ENCODE data around the gene POLR3H.
"Not testable (repeated sequence)": the region's sequence is repeated elsewhere in the genome, so short reads cannot be mapped to it uniquely, and the experiment has no call there.

Gene POLR3H

DNA sequence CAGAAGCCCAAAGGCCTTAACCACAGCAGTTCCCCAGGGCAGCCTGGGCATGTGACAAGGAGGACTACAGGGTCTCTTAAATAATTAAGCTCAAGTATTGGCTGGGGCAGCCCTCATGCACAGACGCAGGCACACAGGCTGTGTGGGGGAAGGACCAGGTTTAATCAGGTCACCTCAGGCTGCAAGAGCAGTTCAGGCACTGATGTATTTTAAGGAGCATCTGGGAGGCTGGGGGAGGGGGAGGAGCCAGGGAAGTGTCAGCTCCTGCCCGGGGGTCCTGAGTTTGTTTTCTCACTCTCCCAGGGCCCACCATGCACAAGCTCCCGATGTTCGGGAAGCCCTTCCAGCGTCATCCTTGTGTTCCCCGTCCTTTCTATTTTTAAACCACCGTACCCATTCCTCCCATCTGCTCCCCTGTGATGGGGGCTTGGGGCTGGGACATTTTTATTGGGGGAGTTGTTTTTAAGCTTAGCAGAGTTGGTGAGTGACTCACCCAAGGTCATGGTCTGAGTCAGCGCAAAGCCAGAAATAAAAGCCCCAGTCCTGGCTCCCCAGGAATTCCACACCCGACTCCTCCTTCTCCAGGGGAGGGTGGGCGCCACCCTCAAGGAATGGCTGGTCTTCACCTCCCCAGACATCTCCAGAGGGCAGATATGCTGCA, 18.9 kb upstream of the POLR3H start:
- no peak for DNase-seq

DNA sequence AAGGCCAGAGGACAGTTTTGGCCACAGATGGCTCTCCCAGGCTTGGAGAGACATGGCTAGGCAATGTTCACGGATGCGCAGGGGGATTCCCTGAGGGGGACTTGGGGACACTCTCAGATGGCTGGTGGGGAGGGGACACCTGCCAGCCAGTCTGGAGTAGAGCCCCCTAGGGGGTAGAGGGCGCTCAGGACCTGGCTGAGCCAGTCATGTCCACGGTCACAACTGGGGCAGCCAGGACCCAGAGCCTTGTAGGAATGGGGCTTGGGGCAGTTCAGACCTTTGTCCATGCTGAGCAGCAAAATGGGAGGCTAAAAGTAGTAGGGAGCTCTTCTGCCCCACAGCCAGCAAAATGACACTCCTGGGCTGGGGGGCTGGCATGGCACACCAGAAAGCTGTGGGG, 18.2 kb upstream of the POLR3H start:
- DNase-seq = no peak

DNA sequence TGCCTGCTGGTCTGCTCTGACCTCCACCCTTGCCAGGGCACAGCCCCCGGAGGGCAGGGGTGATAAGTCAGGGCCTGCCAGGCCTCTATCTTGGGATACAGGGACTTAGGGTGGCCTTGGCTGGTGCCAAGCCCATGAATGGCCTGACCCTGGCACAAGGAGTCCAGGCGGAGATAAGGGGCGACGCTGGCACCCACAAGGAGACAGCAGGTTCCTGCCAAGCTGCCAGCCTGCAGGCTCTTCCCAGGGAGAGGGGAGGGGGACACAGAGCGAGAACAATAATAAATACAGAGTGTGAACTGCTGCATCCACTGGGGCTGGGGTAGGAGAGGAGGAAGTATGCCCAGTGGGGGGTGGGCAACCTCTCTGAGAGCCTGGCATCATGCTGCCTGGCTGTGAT, 17.5 kb upstream of the POLR3H start:
- DNase-seq = no peak

DNA sequence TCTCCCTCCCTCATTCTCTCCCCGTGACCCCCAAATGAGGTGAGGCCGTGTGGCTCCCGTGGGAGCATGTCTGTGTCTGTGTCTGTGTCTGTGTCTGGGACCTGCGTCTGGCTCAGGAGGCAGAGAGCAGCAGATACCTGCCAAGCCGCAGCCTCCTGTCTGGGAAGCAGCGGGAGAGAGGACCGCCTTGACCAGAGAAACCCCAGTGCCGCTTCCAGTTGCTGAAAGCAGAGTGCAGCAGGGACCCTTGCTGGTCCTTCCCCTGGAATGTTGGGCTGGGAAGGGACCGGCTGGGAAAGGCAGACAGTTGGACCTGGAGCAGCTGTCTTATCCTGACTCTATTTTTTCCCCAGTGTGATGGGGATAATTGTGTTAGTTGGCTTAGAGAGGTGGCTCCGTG, 17.1 kb upstream of the POLR3H start:
- no peak for DNase-seq

DNA sequence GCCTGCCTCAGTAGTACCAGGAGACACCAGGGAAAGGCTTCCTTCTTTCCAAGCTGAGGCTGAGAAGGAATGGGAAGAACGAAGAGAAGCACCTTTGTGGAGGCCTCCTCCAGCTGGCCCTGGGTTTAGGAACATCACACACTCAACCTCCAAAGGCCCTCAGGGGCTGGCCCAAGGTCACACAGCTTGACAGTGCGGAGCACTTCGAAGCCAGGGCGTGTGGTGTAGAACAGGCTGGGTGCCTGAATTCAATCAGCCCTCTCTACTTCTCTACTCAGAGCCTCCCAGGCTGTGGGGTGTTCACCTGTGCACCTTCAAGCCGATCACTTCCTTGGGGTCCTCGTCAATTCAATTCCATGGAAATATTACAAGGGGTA, 15.8 kb upstream of the POLR3H start:
- no peak for DNase-seq

DNA sequence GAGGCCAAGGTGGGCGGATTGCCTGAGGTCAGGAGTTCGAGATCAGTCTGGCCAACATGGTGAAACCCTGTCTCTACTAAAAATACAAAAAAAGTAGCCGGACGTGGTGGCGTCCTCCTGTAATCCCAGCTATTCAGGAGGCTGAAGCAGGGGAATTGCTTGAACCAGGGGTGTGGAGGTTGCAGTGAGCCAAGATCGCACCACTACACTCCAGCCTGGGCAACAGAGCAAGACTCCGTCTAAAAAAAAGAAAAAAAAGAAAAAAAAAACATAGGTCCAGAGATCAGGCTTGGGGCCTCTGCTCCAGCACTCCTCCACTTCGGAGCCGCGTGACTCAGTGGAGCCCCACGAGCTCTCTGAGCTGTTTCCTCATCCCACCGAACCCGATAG, 14.0 kb upstream of the POLR3H start:
- not testable (repeated sequence) for DNase-seq

DNA sequence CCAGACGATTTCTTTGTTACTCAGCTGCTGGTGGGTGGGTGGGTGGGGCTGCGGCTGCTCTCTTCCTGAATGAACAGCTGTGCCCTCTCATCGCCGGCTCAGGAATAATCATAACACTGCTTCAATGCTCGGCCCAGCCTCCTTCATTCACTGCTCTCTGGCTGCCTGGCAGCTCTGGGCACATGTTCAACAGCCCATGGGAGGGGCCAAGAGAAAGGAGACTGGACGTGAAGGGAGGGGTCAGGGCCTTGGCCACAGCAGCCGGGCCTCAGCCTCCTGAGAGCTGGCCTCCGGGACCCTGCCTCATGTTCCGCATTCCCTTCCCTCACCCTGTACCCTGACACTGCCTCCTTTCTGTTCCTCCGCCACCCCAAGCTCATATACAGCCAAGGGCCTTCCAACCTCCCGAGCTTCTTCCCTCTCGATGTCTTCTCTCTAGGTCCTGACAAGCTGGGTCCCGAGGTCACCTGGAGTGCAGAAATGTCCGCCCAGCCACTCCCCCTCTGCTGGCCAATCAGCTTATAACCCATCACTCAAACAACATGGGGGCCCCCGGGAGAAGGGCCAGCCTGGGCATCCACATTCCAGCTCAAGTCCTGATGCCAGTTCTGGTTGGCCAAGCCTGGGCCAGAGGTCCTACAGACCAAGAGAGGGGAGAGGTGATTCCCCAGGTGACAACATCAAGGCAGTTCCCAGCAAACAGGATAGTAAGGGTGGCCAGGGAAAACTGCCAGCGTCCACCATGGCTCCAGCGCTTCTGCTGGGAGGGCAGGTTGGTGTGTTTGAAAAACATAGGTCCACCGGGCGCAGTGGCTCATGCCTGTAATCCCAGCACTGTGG, 13.4 kb upstream of the POLR3H start:
- no peak for DNase-seq

DNA sequence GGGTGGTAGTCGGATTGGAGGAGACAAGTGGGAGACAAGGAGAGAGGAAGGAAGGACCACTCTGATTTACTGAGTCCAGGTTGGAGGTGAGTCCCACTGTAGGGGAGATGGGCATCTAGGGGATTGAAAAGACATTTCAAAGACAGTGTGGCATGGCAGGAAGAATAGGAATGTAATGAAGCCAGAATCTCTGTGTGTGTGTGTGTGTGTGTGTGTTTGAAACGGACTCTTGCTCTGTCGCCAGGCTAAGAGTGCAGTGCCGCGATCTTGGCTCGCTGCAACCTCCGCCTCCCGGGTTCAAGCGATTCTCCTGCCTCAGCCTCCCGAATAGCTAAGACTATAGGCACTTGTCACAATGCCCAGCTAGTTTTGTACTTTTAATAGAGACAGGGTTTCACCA, 12.3 kb upstream of the POLR3H start:
- no peak for DNase-seq

DNA sequence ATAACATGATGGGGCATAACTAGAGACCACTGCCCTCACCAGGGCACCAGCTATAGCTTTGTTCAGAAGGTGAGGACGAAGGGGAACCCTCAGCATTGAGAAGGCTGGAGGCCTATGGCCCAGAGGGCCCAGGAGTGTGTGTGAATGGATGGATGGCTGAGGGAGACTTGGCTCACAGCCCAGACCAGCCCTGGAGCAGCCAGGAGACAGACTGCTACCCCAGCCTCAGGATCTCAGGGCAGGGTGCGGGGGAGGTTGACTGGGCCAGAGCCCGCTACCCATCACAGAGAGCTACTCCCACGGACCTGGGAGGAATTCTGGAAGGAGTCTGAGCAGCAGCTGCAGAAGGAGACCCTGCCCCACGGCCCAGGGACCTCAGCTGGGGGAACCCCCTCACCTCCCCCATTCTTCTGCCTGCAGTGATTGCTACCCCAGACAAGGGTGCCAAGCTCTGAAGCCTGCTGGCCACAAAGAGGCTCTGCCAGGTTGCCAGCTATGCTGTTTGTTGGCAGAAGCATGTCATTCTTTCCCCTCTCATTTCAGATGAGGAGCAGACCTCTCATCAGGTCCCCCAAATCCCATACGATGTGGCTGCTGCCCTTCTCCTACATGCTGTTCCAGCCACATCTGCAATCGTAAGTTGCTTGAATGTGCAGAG, 11.2 kb upstream of the POLR3H start:
- DNase-seq = no peak

DNA sequence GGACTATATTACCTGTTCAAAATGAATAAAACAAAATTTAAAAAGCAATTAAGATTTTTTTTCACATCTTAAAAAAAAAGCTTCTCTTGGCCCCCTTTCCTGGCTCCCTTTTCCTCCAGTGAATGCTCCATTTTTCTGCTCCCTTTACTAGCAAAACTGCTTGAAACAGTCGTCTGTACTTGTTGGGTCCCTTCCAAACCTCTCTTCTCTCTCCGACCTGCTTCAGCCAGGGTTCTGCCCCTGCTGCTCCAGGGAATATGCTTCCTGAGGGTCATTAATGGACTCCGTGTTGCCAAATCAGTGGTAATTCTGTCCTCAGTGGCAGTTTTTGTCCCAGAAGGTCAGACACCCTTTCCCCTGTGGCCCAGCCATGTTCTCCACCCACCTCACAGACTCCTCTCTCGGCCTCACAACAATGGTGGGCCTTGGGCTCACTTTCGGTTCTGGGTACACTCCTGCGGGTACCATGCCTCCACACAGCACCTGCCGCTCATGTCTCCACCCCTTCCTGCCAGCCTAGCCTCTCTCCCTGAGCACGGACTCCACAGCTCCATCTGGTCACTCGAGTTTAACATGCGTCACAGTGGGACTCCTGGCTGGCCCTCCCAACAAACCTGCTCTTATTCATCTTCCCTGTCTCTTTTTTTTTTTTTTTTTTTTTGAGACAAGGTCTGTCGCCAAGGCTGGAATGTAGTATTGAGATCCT, 7.8 kb upstream of the POLR3H start:
- no peak for DNase-seq

DNA sequence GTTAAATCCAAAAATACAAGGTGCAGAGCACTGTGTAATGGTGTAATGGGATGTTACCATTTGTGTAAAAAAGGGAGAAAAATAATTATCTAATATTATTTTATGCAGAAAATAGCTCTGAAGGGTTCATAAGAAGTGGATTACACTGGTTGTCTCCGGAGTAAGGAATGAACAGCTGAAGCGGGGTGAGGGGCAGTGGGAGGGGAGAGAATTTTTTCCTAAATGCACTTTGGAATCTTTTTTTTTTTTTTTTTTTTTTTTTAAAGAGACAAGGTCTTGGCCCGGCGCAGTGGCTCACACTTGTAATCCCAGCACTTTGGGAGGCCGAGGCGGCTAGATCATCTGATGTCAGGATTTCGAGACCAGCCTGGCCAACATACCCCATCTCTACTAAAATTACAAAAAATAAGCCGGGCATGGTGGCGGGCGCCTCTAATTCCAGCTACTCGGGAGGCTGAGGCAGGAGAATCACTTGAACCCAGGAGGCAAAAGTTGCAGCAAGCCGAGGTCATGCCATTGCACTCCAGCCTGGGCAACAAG, 6.8 kb upstream of the POLR3H start:
- DNase-seq = no peak

DNA sequence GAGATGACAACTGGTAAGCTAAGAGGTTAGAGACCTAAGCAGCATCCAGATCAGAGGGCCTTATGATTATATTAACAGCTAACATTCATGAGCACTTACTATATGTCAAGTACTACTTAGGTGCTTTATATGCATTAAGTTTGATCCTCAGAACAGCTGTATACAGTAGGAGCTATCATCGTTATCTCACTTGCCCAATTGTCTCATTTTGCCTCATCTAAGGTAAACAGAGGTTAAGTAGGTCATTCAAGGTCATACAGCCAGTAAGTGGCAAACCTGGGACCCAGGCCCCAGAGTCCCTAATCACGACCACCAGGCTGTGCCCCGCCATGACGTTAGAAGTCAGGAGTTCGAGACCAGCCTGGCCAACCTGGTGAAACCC, 4.6 kb upstream of the POLR3H start:
- DNase-seq = no peak

DNA sequence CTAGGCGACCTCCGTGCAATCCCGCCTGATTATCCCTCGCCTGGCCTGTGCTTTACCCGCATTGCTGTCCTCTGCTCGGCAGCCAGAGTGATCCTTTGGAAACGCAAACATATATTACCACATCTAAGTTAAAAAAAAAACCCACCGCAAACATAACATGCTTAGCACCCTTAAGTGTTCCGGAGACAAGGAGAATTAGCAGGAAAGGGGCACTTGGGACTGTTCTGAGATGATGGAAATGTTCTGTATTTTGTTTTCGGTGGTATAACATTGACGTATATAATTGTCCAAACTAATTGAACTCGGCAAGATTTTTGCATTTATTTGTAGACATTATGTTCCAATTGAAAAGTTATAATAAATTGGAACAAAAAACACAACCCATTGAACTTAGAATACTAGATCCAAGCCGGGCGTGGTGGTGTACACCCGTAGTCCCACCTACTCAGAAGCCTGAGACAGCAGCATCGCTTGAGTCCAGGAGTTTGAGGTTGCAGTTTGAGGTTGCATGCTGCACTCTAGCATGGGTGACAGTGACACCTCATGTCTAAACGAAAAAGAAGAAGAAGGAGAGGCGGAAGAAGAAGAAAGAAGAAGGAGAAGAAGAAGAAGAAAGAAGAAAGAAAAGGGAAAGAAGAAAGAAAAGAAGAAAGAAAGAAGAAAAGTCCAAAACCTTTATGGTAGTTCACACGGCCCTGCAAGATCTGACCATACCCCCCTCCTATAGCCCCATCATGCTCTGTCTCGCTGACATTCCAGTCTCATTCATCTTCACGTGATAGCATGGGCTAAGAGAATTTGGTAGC, 604 bp upstream of the POLR3H start:
- DNase-seq = no peak

DNA sequence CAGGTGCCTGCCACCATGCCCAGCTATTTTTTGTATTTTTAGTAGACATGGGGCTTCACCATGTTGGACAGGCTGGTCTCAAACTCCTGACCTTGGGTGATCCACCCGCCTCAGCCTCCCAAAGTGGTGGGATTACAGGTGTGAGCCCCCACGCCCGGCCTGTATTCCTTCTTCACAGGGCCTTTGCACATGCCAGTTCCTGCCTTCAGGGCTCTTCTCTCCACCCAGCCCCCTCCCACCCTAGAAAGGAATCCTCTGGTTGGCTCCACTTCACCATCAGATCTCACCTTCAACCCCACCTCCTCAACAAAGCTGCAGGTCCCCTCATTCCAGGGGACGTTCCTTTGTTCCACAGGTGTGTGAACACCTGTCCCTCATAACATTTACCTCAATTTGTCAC, 2.0 kb downstream of the POLR3H start:
- no peak for DNase-seq

DNA sequence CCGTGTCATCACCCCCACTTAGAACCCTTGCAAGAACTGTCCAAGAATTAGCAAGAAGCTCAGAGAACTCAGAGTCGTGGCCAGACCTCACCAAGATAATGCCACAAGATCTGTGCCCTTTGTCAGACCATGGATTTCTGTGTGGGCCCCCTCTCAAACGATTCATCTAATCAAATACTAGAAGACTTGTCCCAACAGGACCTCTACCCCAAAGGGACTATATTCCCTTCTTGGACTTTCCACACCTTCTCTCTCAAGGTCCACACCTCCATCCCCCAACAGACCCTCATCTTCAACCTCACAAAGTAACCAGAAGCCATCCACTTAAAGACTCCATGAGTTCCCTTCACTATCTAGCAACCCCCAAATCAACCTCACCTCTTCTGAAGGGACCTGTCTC, 2.8 kb downstream of the POLR3H start:
- no peak for DNase-seq

DNA sequence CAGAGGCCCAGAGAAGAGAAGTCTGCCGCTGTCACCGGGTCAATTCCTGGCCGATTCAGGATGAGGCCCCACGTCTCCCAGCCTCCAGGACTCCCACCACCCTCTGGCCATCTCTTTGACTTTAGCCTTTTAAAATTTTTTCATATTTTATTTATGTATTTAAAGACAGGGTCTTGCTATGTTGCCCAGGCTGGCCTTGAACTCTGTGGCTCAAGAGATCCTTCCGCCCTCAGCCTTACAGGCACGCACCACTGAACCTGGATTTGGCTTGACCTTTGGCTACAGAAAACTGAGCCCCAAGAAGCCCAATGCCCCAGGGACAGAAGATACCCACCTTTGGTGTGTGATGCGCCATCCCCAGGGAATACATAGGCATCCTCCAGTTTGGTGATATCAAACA, 3.9 kb downstream of the POLR3H start:
- no peak for DNase-seq

DNA sequence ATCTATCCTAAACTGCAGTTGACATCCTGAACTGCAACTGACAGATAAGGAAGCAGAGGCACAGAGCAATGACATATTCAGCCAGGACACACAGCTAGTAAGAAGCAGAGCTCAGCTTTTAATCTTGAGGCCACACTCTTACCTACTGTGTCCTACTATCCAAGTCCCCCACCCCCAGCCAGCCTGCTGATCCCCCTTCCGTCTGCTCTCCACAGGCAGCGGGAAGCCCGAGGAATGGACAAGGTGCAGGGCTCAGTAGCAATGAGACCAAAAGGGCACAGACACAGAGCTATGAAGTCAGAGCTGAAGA, 4.3 kb downstream of the POLR3H start:
- DNase-seq = no peak

DNA sequence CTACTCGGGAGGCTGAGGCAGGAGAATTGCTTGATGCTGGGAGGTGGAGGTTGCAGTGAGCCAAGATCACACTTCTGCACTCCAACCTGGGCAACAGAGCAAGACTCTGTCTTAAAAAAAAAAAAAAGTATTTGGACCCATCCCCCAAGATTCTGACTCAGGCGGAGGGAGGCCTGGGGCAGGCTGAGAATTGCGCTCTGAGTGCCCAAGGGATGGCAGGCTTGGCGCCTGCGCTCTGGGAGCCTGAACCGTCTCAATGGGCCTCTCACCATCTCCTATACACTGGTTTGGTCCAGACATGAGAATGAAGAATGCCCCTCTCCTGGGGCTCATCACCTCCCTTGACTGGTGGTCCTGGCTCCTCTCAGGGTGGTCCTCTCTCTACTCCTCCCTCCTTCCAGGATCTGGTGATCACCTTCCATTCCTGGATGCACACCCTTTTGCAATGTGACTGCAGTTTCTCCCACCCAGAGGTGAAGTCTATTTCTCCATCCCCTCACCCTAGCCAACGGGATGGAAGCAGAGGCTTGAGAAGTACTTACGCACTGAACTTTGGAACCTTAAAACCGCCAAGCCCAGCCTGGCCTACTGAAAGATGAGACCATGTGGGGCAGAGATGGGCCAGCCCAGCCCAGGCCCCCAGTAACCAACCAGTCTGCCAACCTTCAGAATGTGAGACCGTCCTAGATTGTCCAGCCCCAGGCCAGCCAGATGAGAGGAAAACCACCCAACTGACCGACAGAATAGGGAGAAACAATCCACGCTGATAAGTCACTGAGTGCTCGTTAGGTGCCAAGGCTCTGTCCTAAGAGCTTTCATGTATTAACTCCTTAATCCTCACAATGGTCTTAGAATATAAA, 4.9 kb downstream of the POLR3H start:
- DNase-seq = no peak

DNA sequence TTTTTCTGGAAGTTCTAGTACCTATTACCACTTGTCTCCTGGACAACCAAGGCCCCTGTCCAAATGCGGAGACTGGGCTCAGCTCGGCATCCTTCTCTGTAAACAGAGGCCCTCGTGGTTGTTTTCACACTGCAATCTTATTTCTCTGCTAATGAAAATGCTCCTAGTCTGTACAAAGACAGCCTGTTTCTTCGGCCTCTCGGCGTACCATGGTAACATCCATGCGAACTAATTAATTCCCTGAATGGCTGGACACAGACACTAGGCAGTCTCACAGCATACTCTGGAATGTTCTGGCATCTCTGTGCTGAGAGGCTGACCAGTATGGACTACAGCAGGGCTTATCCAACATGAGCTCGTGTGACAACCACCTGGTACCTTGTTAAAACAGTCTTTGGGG, 5.7 kb downstream of the POLR3H start:
- no peak for DNase-seq

DNA sequence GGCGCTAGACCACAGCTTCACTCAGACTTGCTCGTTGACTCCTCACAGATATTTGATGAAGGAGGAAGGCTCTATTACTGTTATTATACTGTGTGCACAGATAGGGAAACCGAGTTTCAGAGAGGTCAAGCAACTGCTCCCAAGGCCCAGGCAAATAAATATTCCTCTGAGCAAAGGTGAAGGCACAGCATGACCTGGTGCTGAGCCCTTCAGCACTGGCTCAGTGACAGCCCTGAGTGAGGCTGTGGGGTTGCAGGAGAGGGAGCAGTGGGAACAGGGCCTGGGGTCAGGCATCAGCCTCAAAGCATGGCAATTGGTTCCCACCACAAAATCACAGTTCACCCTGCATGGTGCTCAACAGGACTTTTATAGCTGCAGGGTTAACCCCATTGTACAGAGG, 7.1 kb downstream of the POLR3H start:
- DNase-seq = no peak

DNA sequence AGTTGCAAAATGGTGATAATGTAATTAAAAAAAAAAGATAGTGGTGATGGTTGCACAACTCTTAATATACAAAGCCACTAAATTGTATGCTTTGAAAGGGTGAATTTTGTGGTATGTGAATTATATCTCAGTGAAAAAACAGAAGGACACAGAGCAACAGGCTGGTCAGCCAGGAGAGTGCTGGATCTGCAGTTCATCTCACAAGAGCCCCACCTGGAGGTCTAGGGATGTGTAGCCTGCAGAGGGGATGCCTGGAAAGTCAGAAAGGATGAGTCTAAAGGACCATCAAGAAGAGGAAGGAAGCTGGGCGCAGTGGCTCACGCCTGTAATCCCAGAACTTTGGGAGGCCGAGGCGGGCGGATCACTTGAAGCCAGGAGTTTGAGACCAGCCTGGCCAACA, 9.0 kb downstream of the POLR3H start:
- DNase-seq = no peak

DNA sequence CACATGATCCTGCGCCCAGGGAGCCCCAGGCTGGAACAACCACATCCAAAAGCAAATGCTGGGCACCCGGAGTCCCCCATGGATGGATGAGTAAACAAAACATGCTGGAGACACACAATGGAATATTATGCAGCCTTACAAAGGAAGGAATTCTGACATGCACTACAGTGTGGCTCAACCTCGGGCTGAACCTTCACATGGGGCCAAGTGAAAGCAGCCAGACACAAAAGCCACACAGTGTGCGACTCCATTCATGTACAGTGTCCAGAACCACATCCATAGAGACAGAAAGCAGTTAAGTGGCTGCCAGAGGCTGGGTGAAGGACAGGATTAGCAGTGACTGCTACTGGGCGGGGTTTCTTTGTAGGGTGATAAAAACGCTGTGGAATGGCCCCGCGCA, 10.1 kb downstream of the POLR3H start:
- DNase-seq = no peak
